H1 (cell line): ENCODE results near the gene CPLX1. TPM values are rescaled to one million over a fixed set of nuclear protein-coding genes. Genes with fewer than 3 reads are reported as not detected.

Source experiments
- CTCF ChIA-PET: fragments of 300-600 bp; sonication (Branson Sonifier 250); formaldehyde crosslinking; loops from one replicate; lab custom pipeline; 2021; ENCODE audit not compliant: partially characterized antibody; lab: Charles Lee
- POLR2A ChIA-PET: fragments of 300-600 bp; sonication (Branson Sonifier 250); formaldehyde crosslinking; loops from one replicate; lab custom pipeline; 2021; ENCODE audit warnings: inconsistent platforms; ENCODE audit not compliant: partially characterized antibody; lab: Charles Lee
- DNase-seq, 2 experiments: peaks; one replicate each; pipeline versions ENCODE4 v3.0.0 to v3.0.0-alpha.2; 2010 to 2022; ENCODE audit warnings: low spot score in 2 of 2, low read depth in 1 of 2, mixed read lengths in 1 of 2
- FAIRE-seq: peaks from 2 replicates; lab custom pipeline; 2011; peaks lifted over from hg19 to GRCh38; lab: Jason Lieb, UNC
- H2AFZ ChIP-seq: 2 replicates; pipeline ENCODE4 v1.8.1; 2012; ENCODE audit warnings: low read length, inconsistent platforms
- H2AK5ac ChIP-seq: 2 replicates; pipeline ENCODE4 v1.6.1; 2013; ENCODE audit warnings: low read depth, low read length
- H2BK120ac ChIP-seq: replicated peaks from 2 replicates; pipeline ENCODE3; 2013; ENCODE audit warnings: low read depth, low read length, inconsistent platforms
- H2BK12ac ChIP-seq: 2 replicates; pipeline ENCODE4 v1.6.1; 2013; ENCODE audit warnings: low read depth, low read length
- H2BK15ac ChIP-seq: 2 replicates; pipeline ENCODE4 v1.6.1; 2013; ENCODE audit warnings: low read length
- H2BK20ac ChIP-seq: 2 replicates; pipeline ENCODE4 v1.6.1; 2013; ENCODE audit warnings: low read length
- H2BK5ac ChIP-seq: 2 replicates; pipeline ENCODE4 v1.6.1; 2013; ENCODE audit warnings: low read depth, low read length
- H3K14ac ChIP-seq: 2 replicates; pipeline ENCODE4 v1.6.1; 2013; ENCODE audit warnings: inconsistent platforms; ENCODE audit not compliant: insufficient read length
- H3K18ac ChIP-seq: 2 replicates; pipeline ENCODE4 v1.6.1; 2013; ENCODE audit warnings: low read length; ENCODE audit errors: extremely low read depth
- H3K23ac ChIP-seq: 2 replicates; pipeline ENCODE4 v1.6.1; 2013; ENCODE audit warnings: inconsistent platforms; ENCODE audit not compliant: insufficient read length
- H3K23me2 ChIP-seq: 2 replicates; pipeline ENCODE4 v1.6.1; 2013; ENCODE audit warnings: low read depth, low read length
- H3K27ac ChIP-seq: 2 replicates; pipeline ENCODE4 v1.6.1; 2011; ENCODE audit warnings: low read depth, low read length, inconsistent platforms
- H3K27me3 ChIP-seq, 4 experiments: replicated peaks in 1 of 4; 1 replicate in 1 of 4; 2 replicates in 3 of 4; pipeline versions ENCODE4 v1.6.1 to v1.8.1; 2011 to 2013; ENCODE audit warnings: low read length in 3 of 4, mild to moderate bottlenecking in 3 of 4, inconsistent platforms in 2 of 4, mixed read lengths in 2 of 4, moderate library complexity in 1 of 4; ENCODE audit not compliant: control insufficient read depth in 3 of 4, insufficient read depth in 3 of 4; ENCODE audit errors: extremely low read depth in 1 of 4
- H3K36me3 ChIP-seq, 4 experiments: 2 replicates each; pipeline versions ENCODE4 v1.6.1 to v1.8.1; 2011 to 2013; ENCODE audit warnings: mild to moderate bottlenecking in 4 of 4, low read length in 3 of 4, moderate library complexity in 2 of 4, control low read depth in 1 of 4, inconsistent platforms in 1 of 4; ENCODE audit not compliant: insufficient read depth in 4 of 4, control insufficient read depth in 2 of 4
- H3K4ac ChIP-seq: replicated peaks from 2 replicates; pipeline ENCODE3; 2013; ENCODE audit warnings: low read length, low read depth, mixed read lengths, inconsistent platforms; ENCODE audit not compliant: insufficient read length
- H3K4me1 ChIP-seq, 4 experiments: replicated peaks in 1 of 4; 1 replicate in 1 of 4; 2 replicates in 3 of 4; pipeline versions ENCODE4 v1.6.1 to v1.8.1; 2011 to 2013; ENCODE audit warnings: low read length in 3 of 4, inconsistent platforms in 2 of 4, mixed read lengths in 1 of 4; ENCODE audit not compliant: insufficient read depth in 4 of 4, control insufficient read depth in 3 of 4
- H3K4me2 ChIP-seq, 2 experiments: 2 replicates each; pipeline versions ENCODE4 v1.6.1 to v1.8.1; 2011 to 2013; ENCODE audit warnings: low read depth in 2 of 2, low read length in 2 of 2, control low read depth in 1 of 2, inconsistent platforms in 1 of 2, mild to moderate bottlenecking in 1 of 2; ENCODE audit not compliant: insufficient read depth in 1 of 2
- H3K4me3 ChIP-seq, 4 experiments: fragments of 200-600, 300-600 bp in 1 of 4; sonication (generic), shearing (Covaris generic), sonication (Bioruptor Twin) in 1 of 4; 2 replicates each; pipeline versions ENCODE4 v1.5.1 to v1.8.1; 2011 to 2016; ENCODE audit warnings: low read length in 4 of 4, low read depth in 3 of 4, control low read depth in 2 of 4, inconsistent platforms in 2 of 4, mild to moderate bottlenecking in 2 of 4, mixed read lengths in 1 of 4, moderate library complexity in 1 of 4; ENCODE audit not compliant: insufficient read depth in 2 of 4; ENCODE audit errors: extremely low read depth in 1 of 4
- H3K56ac ChIP-seq: replicated peaks from 2 replicates; pipeline ENCODE3; 2013; ENCODE audit warnings: low read depth, mild to moderate bottlenecking, mixed read lengths, low read length, inconsistent platforms; ENCODE audit not compliant: insufficient read length
- H3K79me1 ChIP-seq: 2 replicates; pipeline ENCODE4 v1.6.1; 2013; ENCODE audit warnings: low read depth, low read length, control low read depth
- H3K79me2 ChIP-seq, 2 experiments: 2 replicates each; pipeline versions ENCODE4 v1.6.1 to v1.8.1; 2012 to 2013; ENCODE audit warnings: low read length in 2 of 2, mild to moderate bottlenecking in 2 of 2, inconsistent platforms in 1 of 2; ENCODE audit not compliant: insufficient read depth in 2 of 2, control insufficient read depth in 1 of 2
- H3K9ac ChIP-seq, 4 experiments: replicated peaks in 1 of 4; 1 replicate in 1 of 4; 2 replicates in 3 of 4; pipeline versions ENCODE4 v1.6.1 to v1.8.1; 2011 to 2013; ENCODE audit warnings: low read depth in 3 of 4, low read length in 3 of 4, control low read depth in 2 of 4, mild to moderate bottlenecking in 2 of 4, moderate library complexity in 2 of 4, inconsistent platforms in 1 of 4; ENCODE audit errors: extremely low read depth in 1 of 4
- H3K9me3 ChIP-seq, 2 experiments: 2 replicates each; pipeline versions ENCODE4 v1.6.1 to v1.8.1; 2012 to 2013; ENCODE audit warnings: mild to moderate bottlenecking in 2 of 2, moderate library complexity in 2 of 2, control low read depth in 1 of 2, inconsistent platforms in 1 of 2, low read depth in 1 of 2, low read length in 1 of 2, mixed read lengths in 1 of 2; ENCODE audit not compliant: insufficient read depth in 2 of 2
- H4K20me1 ChIP-seq, 2 experiments: replicated peaks in 1 of 2; 2 replicates each; pipeline versions ENCODE3 to v1.8.1; 2011 to 2013; ENCODE audit warnings: inconsistent platforms in 2 of 2, low read length in 2 of 2, mild to moderate bottlenecking in 1 of 2; ENCODE audit not compliant: insufficient read depth in 2 of 2, control insufficient read depth in 1 of 2
- H4K5ac ChIP-seq: 2 replicates; pipeline ENCODE4 v1.6.1; 2013; ENCODE audit warnings: low read length, low read depth, mixed read lengths, inconsistent platforms; ENCODE audit not compliant: insufficient read length
- H4K8ac ChIP-seq: 2 replicates; pipeline ENCODE4 v1.8.0; 2013; ENCODE audit warnings: mild to moderate bottlenecking, moderate library complexity, low read length, inconsistent platforms; ENCODE audit not compliant: insufficient read depth; ENCODE audit errors: extremely low read depth
- H4K91ac ChIP-seq: replicated peaks from 2 replicates; pipeline ENCODE3; 2013; ENCODE audit warnings: low read length, mixed read lengths, inconsistent platforms; ENCODE audit not compliant: insufficient read length
- E2F6 ChIP-seq: IDR thresholded peaks from 2 replicates; pipeline ENCODE4 v1.6.1; 2012; ENCODE audit warnings: inconsistent platforms
- KDM5A ChIP-seq: fragments of 200-600 bp; IDR thresholded peaks from 2 replicates; pipeline ENCODE4 v1.7.1; 2012; ENCODE audit warnings: mild to moderate bottlenecking, low read length, inconsistent platforms, mixed read lengths
- WGBS, 2 experiments: shearing (Covaris generic) in 1 of 2; methylation state at CpG; one replicate each; pipeline versions ENCODE4 v1.1.6 to v1.1.7; 2013 to 2015; ENCODE audit warnings: low lambda C conversion rate in 2 of 2, mixed read lengths in 2 of 2, inconsistent platforms in 1 of 2, low coverage in 1 of 2, missing lambda C conversion rate in 1 of 2; ENCODE audit not compliant: insufficient replicate concordance in 2 of 2, insufficient coverage in 1 of 2, insufficient read length in 1 of 2; ENCODE audit errors: extremely low coverage in 1 of 2, missing lambda C conversion rate in 1 of 2; 5-methylcytosine and 5-hydroxymethylcytosine counted together
- polyA plus RNA-seq, 7 experiments: library from polyadenylated mRNA; depleted of rRNA in 3 of 7; stranded (reverse) in 5 of 7; unstranded in 2 of 7; fragments of >200 nt in 5 of 7; fragments of 200-250 nt in 2 of 7; gene quantifications; 1 replicate in 5 of 7; 2 replicates in 1 of 7; 4 replicates in 1 of 7; pipeline versions ENCODE4 v1.2.1 to v1.2.3, GENCODE V29; 2011 to 2013; ENCODE audit warnings: missing spikeins in 2 of 7, mixed read lengths in 2 of 7
- total RNA-seq: library from RNA; stranded (reverse); fragmentation: NEBNext Ultra II Directional; extraction: Animal tissue kit (Norgen Biotek cat#: 25700); gene quantifications from 2 replicates; pipeline ENCODE4 v1.2.1, GENCODE V29; 2021

CPLX1 gene
- total and polyA plus RNA-seq, 2 of the 8 experiments (the other 6 are each of a cell fraction or from before 2014, with no cell fraction given), result 0.32 to 0.56 TPM

GRCh38 chr4:747546-748170 lies 78.3 kb downstream of the CPLX1 start:
- Histone ChIP-seq H3K79me1 (peaks cover 3% of the 10 kb centered on the region; the same call in 1 of the 2 replicates), H3K4me3 (no peak overlapping the region), H3K36me3 (peaks cover 0 to 11% (median 5%) of the 10 kb centered on the region in 4 experiments; a peak in 5 of 8 replicates), H2BK5ac (no peak overlapping the region), H4K91ac (no peak overlapping the region), H3K9ac (no peak overlapping the region), H3K4ac (no peak overlapping the region), H4K8ac (no peak overlapping the region), H3K14ac (no peak overlapping the region), H3K79me2 (peaks cover 0 to 12% of the 10 kb centered on the region in 2 experiments; a peak in 1 of 4 replicates), H3K23me2 (no peaks in the 10 kb centered on the region), H3K23ac (no peak overlapping the region), H3K27ac (no peak overlapping the region), H2BK20ac (no peak overlapping the region), H3K56ac (no peak overlapping the region), H2BK120ac (no peak overlapping the region), H2AK5ac (no peak overlapping the region), H2AFZ (no peak overlapping the region), H3K4me2 (no peak overlapping the region), H3K27me3 (no peaks in the 10 kb centered on the region), H4K20me1 (peaks cover 14% of the 10 kb centered on the region in 2 experiments), H2BK12ac (no peak overlapping the region), H3K9me3 (no peaks in the 10 kb centered on the region; a peak in 1 of 4 replicates), H4K5ac (no peak overlapping the region), H2BK15ac (no peak overlapping the region), H3K4me1 (no peaks in the 10 kb centered on the region), H3K18ac (no peak overlapping the region)
- ChIA-PET CTCF (no interaction called here), POLR2A (no interaction called here)
- no peak for DNase-seq
- no peak for FAIRE-seq
- TF ChIP-seq KDM5A (no peak), E2F6 (no peak)
- WGBS, 2 experiments, result 89% methylated on average over 12 of the region's 34 CpGs; no CpG with 5 or more reads in 1 of the 2 experiments
